Upper lobe of left lung (tissue), 4 donors: ENCODE results near the gene LTBP1.

Experiments
- CTCF ChIP-seq, 6 experiments: fragments of 450-650 bp in 4 of 6; fragments of 200-600 bp in 2 of 6; sonication (generic) in 2 of 6; IDR thresholded peaks; one replicate each; pipeline ENCODE4 v1.5.1; 2016 to 2019; ENCODE audit warnings: antibody characterized with exemption in 6 of 6
- EP300 ChIP-seq, 4 donors: sonication (generic); formaldehyde crosslinking; IDR thresholded peaks; one replicate each; pipeline ENCODE4 v1.5.1; 2017; ENCODE audit warnings: antibody characterized with exemption in 4 of 4, control low read depth in 2 of 4
- POLR2A ChIP-seq, 4 donors: fragments of 450-650 bp; IDR thresholded peaks; one replicate each; pipeline ENCODE4 v1.5.1; 2016 to 2017; ENCODE audit warnings: antibody characterized with exemption in 4 of 4, mild to moderate bottlenecking in 2 of 4

GRCh38 chr2:33030326-33030725 lies 83.6 kb downstream of the LTBP1 start:
- TF ChIP-seq POLR2A (IDR thresholded peaks at IDR 0.05) (no peak), CTCF (IDR thresholded peaks at IDR 0.05) (no peak), EP300 (IDR thresholded peaks at IDR 0.05) (no peak)
